DOHH2 (cell line): Measurements from ENCODE around the gene EHD4.

Source experiments
- EZH2phosphoT487 ChIP-seq: fragments of 200-600 bp; sonication (generic); IDR thresholded peaks from 2 replicates; pipeline ENCODE4 v1.6.1; 2017; ENCODE audit warnings: borderline replicate concordance, mild to moderate bottlenecking, antibody characterized with exemption, low read length, moderate library complexity, mixed read lengths
- TF ChIP-seq, protein P1 (sequence below): fragments of 200-600 bp; sonication (generic); IDR thresholded peaks from one replicate; pipeline ENCODE4 v1.5.1; 2014; ENCODE audit warnings: antibody characterized with exemption, mild to moderate bottlenecking, low read depth, low read length; ENCODE audit not compliant: poor library complexity, severe bottlenecking

DNA sequence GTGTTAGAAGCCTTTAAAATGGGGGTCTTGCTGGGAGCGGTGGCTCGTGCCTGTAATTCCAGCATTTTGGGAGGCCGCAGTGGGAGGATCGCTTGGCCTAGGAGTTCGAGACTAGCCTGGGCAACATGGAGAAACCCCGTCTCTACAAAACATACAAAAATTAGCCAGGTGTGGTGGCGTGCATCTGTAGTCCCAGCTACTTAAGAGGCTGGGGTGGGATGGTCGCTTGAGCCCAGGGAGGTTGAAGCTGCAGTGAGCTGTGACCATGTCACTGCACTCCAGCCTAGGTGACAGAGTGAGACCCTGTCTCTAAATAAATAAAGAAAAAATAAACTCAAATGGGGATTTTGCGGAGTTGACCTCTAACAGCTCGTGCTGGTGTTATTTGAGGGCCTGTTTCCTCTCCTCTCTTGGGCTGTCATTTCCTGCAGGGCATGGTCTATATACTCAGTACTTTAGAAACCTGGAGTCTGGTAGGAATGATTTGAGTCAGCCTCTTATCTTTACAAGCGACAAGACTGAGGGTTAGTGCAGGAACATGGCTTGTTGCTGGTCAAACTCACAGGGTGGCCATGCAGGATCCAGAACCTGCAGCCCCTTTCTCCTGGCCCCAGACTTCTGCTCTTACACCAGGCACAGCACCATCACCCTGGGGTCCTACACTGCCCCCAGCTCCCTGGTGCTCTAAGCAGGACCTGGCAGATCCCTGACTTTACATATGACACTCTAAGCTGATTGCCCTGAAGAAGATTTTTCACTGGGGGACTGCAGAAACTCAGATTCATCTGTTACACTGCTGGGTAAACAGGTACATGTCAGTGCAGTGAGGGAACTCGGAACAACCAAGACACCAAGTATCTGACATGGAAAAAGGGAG lies 15.1 kb downstream of the EHD4 start:
- TF ChIP-seq, protein P1, sequence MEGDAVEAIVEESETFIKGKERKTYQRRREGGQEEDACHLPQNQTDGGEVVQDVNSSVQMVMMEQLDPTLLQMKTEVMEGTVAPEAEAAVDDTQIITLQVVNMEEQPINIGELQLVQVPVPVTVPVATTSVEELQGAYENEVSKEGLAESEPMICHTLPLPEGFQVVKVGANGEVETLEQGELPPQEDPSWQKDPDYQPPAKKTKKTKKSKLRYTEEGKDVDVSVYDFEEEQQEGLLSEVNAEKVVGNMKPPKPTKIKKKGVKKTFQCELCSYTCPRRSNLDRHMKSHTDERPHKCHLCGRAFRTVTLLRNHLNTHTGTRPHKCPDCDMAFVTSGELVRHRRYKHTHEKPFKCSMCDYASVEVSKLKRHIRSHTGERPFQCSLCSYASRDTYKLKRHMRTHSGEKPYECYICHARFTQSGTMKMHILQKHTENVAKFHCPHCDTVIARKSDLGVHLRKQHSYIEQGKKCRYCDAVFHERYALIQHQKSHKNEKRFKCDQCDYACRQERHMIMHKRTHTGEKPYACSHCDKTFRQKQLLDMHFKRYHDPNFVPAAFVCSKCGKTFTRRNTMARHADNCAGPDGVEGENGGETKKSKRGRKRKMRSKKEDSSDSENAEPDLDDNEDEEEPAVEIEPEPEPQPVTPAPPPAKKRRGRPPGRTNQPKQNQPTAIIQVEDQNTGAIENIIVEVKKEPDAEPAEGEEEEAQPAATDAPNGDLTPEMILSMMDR: no peak
- no peak for TF ChIP-seq EZH2phosphoT487
